Effector memory CD4-positive, alpha-beta T cell (primary cell): Measurements from ENCODE around the gene GIMAP6.
"Not testable (repeated sequence)": the region's sequence is repeated elsewhere in the genome, so short reads cannot be mapped to it uniquely, and the experiment has no call there.

Experiments used
- DNase-seq, 3 donors: peaks; one replicate each; pipeline ENCODE4 v3.0.0-alpha.2; 2020
- H3K27ac ChIP-seq: 2 replicates; pipeline ENCODE4 v1.7.0; 2013; ENCODE audit warnings: mild to moderate bottlenecking, low read length, moderate library complexity; ENCODE audit not compliant: insufficient read depth, poor library complexity, severe bottlenecking
- H3K27me3 ChIP-seq: replicated peaks from 2 replicates; pipeline ENCODE4 v1.7.0; 2013; ENCODE audit warnings: mild to moderate bottlenecking, low read length; ENCODE audit not compliant: insufficient read depth, control insufficient read depth, poor library complexity, severe bottlenecking
- H3K36me3 ChIP-seq: 2 replicates; pipeline ENCODE4 v1.7.0; 2013; ENCODE audit warnings: mild to moderate bottlenecking, low read length, moderate library complexity; ENCODE audit not compliant: control insufficient read depth, insufficient read depth
- H3K4me1 ChIP-seq: 2 replicates; pipeline ENCODE4 v1.7.0; 2013; ENCODE audit warnings: low read length, mild to moderate bottlenecking; ENCODE audit not compliant: control insufficient read depth, insufficient read depth, poor library complexity, severe bottlenecking
- H3K4me3 ChIP-seq: 2 replicates; pipeline ENCODE4 v1.7.0; 2013; ENCODE audit warnings: low read length, low read depth, mild to moderate bottlenecking; ENCODE audit not compliant: insufficient read depth, poor library complexity, severe bottlenecking
- H3K9me3 ChIP-seq: 2 replicates; pipeline ENCODE4 v1.7.0; 2013; ENCODE audit warnings: mild to moderate bottlenecking, low read length, moderate library complexity; ENCODE audit not compliant: control insufficient read depth
- total RNA-seq, 3 donors: gene quantifications; one replicate each; lab custom pipeline; 2026; lab: John Stamatoyannopoulos, UW

The GIMAP6 gene
- 72.9 to 106 (median 105) reads per million in 3 donors for total RNA-seq

DNA sequence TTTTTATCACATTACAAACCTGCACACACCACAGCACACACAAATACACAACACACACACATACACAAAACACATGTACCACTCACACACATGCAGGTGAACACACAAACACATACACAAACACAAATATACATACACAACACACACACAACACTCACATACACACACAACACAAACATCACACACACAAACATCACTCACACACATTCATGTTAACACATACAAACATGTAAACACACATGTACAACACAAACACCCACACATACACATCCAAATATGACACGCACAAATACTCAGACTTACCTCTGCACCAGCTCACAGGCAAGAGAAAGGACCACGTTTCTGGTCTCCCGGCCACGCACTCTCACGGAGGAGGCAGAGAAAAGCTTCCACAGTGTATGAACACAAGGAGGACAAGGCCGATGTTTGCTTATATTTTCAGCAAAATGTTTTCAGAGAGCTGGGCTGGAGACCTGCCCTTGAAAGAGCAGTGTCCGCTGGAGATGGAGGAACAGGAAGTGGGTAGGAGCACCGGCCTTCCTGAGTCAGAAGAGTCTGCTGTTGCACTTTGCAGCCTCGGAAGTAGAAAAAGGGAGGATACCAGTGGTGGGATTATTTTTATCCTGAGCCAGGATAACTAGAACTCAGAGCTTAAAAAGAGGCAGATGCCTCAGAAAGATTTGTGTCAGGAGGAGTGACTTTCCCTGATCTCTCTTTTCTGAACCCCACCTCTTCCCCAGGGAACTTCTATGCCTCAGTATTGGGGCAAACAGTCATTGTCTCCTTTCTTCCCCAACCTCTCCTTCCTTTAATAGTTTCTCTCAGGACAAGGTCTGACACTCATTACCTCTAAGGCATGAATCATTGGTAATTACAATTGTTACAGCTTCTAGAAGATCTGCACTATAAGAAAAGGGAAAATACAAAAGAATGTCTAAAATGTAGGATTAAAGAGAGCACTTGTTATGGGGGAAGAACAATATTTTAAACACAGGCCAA is at the start of gene GIMAP6:
Gene GIMAP6 (minus strand): TSS at position 520 of the 999 bp plus-strand sequence. CDS start 2,243 bp downstream, outside the sequence.
- Histone ChIP-seq H3K4me3 (peak within 1 kb of the TSS; percentile 62), H3K27ac (peak within 1 kb of the TSS; percentile 72), H3K4me1 (peaks cover 33% of the 10 kb centered on the region), H3K36me3 (peaks cover 34% of the 10 kb centered on the region), H3K9me3 (peaks cover 19% of the 10 kb centered on the region), H3K27me3 (no peaks in the 10 kb centered on the region)
- DNase-seq = peak in 2 of 3 donors; percentile 14

DNA sequence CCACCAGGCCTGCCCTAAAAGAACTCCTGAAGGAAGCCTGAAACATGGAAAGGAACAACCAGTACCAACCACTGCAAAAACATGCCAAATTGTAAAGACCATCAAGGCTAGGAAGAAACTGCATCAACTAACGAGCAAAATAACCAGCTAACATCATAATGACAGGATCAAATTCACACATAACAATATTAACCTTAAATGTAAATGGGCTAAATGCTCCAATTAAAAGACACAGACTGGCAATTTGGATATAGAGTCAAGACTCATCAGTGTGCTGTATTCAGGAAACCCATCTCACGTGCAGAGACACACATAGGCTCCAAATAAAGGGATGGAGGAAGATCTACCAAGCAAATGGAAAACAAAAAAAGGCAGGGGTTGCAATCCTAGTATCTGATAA is 48.2 kb upstream of the GIMAP6 start:
- not testable (repeated sequence) for H3K4me3 ChIP-seq, H3K27ac ChIP-seq, H3K27me3 ChIP-seq, H3K36me3 ChIP-seq, H3K9me3 ChIP-seq, DNase-seq
- peaks cover 31% of the 10 kb centered on the region for H3K4me1 ChIP-seq

DNA sequence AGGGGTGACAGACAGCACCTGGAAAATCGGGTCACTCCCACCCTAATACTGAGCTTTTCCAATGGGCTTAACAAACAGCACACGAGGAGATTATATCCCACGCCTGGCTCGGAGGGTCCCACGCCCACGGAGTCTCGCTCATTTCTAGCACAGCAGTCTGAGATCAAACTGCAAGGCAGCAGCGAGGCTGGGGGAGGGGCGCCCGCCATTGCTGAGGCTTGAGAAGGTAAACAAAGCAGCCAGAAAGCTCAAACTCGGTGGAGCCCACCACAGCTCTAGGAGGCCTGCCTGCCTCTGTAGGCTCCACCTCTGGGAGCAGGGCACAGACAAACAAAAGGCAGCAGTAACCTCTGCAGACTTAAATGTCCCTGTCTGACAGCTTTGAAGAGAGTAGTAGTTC is 46.4 kb upstream of the GIMAP6 start:
- H3K36me3 ChIP-seq, H3K27me3 ChIP-seq, DNase-seq, H3K4me3 ChIP-seq, H3K9me3 ChIP-seq: not testable (repeated sequence)
- peaks cover 19% of the 10 kb centered on the region for H3K4me1 ChIP-seq
- peak overlapping the region; percentile 58 for H3K27ac ChIP-seq

DNA sequence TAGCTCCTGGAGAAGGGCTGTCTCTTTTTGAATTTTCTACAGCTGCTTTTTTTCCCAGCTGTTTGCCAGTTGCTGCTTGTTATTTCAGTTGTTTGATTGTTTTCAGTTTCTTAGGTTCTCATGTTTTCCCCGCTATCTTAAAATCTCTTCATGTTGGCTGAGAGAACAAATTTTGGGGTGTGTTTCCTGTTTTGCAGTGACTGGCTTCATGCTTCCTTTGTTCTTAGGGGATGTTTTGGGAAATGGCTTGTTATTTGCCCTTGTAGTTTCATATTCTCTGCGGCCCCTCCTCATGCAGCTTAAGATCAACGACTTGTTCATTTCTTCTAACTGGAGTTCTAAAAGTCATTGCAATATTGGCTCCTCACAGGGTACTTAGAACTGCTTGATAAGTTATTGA is 44.7 kb upstream of the GIMAP6 start:
- peak overlapping the region; percentile 71 for H3K27ac ChIP-seq
- not testable (repeated sequence) for H3K27me3 ChIP-seq, H3K9me3 ChIP-seq, H3K36me3 ChIP-seq
- H3K4me3 ChIP-seq = peak overlapping the region; percentile 26
- peaks cover 15% of the 10 kb centered on the region for H3K4me1 ChIP-seq
- peak in 1 of 3 donors; percentile 25 for DNase-seq

DNA sequence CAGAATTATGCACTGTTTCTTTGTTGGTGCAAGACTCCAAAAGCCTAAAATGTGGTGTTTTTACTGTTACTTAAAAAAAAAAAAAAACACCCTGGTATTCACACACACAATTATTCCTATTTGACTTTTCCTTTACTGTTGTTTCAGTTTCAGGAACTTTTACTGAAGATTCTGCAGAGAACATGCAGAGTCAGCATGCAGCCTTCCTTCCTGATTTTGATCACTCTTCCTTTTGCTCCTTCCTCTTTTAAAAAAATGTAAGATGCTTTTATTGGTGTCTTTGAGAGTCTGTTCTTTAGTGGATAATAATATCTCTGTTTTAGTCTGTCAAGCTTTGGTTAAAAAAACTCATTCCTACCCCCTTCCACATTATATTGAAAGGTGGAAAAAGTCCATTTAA is 44.1 kb upstream of the GIMAP6 start:
- peak overlapping the region; percentile 26 for H3K4me3 ChIP-seq
- H3K4me1 ChIP-seq = peaks cover 15% of the 10 kb centered on the region
- H3K9me3 ChIP-seq, DNase-seq, H3K27me3 ChIP-seq, H3K36me3 ChIP-seq: not testable (repeated sequence)
- peak overlapping the region; percentile 71 for H3K27ac ChIP-seq

DNA sequence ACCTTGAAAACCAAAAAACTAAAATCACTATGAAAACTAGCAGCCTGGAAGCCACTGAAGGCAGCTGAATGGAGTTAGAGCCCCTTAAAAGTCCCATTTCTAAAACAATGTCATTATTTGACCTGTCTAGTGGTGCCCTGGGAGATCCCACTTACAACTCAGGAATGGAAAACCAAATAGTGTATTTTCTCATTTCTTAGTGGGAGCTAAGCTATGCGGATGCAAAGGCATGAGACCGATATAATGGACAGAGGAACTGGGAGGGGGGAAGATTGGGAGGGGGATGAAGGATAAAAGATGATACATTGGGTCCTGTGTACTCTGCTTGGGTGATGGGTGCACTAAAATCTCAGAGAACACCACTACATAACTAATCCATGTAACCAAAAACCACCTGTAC is 43.5 kb upstream of the GIMAP6 start:
- Histone ChIP-seq H3K9me3 (no peaks in the 10 kb centered on the region), H3K27ac (peak overlapping the region; percentile 71), H3K4me1 (peaks cover 18% of the 10 kb centered on the region), H3K36me3 (no peaks in the 10 kb centered on the region), H3K27me3 (no peaks in the 10 kb centered on the region), H3K4me3 (no peak overlapping the region)
- DNase-seq = no peak

DNA sequence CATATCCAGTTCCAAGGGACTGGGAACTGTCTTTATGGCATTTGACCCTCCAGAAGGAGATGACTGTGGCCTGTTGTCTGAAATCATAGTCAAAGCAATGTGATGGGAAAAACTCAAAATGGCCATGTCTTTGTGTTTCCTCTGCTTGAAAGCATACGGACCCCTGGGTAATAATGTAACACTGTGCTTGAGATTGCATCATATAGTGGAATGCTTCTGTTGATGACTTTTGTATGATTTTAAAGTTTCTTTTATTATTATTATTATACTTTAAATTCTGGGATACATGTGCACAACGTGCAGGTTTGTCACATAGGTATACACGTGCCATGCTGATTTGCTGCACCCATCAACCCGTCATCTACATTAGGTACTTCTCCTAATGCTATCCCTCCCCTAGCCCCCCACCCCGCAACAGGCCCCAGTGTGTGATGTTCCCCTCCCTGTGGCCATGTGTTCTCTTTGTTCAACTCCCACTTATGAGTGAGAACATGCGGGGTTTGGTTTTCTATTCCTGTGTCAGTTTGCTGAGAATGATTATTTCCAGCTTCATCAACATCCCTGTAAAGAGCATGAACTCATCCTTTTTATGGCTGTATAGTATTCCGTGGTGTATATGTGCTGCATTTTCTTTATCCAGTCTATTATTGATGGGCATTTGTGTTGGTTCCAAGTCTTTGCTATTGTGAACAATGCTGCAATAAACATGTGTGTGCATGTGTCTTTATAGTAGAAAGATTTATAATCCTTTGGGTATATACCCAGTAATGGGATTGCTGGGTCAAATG is 39.8 kb upstream of the GIMAP6 start:
- peaks cover 43% of the 10 kb centered on the region for H3K4me1 ChIP-seq

DNA sequence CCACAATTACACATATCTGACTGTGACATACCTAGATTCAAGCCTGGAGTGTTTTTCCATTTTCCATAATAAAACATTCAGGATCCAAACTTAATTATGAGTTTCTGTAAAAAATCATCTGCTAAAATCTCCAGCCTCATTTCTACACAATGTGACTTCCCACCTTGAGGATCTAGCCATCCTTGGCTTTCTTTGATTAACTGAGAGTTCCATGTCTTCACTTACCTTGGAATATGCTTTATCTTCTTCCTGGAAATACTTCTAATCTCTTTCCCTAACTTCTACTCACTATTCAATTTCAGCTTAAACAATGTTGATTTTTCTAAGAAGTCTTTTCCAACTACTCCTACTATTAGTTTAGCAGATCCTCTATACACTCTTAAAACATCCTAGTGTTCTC is 36.8 kb upstream of the GIMAP6 start:
- no peaks in the 10 kb centered on the region for H3K36me3 ChIP-seq
- no peaks in the 10 kb centered on the region for H3K9me3 ChIP-seq
- H3K27me3 ChIP-seq = no peaks in the 10 kb centered on the region
- peaks cover 62% of the 10 kb centered on the region for H3K4me1 ChIP-seq
- DNase-seq = no peak
- H3K4me3 ChIP-seq = no peak overlapping the region
- peak overlapping the region; percentile 76 for H3K27ac ChIP-seq

More for the DNA sequence above, 39.8 kb upstream of the GIMAP6 start:
- H3K36me3 ChIP-seq, H3K4me3 ChIP-seq, DNase-seq, H3K27ac ChIP-seq, H3K27me3 ChIP-seq, H3K9me3 ChIP-seq: not testable (repeated sequence)

DNA sequence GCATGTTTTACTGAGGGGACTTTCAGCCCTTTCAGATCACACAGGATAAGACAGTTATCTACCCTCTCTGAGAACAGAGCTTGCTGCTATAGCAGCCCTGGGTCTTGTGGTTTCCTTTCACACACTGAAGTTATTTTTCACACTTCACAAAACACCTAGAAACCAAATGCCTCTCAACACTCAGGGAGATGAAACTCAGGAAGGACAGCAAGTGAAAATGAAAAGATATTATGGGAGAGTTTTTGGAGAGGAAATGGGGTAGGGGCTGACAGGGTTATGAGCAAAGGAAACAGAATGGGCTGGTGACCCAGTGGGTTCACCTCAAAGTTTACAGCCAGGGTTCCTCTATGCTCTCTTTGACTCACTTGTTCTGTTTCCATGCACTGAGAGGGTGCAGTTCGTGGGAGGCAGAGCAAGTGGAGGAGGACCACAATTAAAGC is 36.3 kb upstream of the GIMAP6 start:
- H3K27ac ChIP-seq = peak overlapping the region; percentile 76

More for the DNA sequence above, 36.3 kb upstream of the GIMAP6 start:
- H3K4me1 ChIP-seq = peaks cover 67% of the 10 kb centered on the region
- no peaks in the 10 kb centered on the region for H3K9me3 ChIP-seq
- no peaks in the 10 kb centered on the region for H3K27me3 ChIP-seq
- H3K4me3 ChIP-seq = no peak overlapping the region
- peak; percentile 30 to 40 (median 32) for DNase-seq
- H3K36me3 ChIP-seq = no peaks in the 10 kb centered on the region
